Midbrain (tissue), 1 donor: Measurements from ENCODE around the gene GALNT18.

Experiments
- DNase-seq: peaks from one replicate; lab custom pipeline; 2025; lab: John Stamatoyannopoulos, UW

Gene GALNT18

GRCh38 chr11:11433960-11434359 is 187.8 kb downstream of the GALNT18 start:
- DNase-seq, result no peak

GRCh38 chr11:11432621-11433319 is 189.0 kb downstream of the GALNT18 start:
- no peak for DNase-seq

DNA sequence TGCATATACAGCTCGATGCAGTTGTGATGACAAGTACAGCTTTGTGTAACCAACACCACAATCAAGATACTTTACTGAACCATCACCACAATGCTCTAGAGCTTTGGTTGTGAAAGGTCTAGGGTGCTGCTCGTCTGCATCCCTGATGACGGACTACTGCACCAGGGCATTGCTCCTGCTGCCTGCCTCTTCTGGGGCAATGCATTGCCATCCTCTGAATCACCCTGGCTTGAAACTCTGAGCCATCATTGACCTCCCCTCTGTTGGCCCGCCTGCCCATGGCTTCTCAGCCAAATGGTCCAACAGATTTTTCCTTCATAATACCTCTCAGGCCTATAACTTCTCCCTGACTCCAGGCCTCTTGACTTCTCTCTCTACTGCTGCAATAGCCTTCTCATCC is 191.4 kb downstream of the GALNT18 start:
- no peak for DNase-seq

- DNase-seq, result no peak
Measured at GRCh38 chr11:11428714-11429113, 193.1 kb downstream of the GALNT18 start.

DNA sequence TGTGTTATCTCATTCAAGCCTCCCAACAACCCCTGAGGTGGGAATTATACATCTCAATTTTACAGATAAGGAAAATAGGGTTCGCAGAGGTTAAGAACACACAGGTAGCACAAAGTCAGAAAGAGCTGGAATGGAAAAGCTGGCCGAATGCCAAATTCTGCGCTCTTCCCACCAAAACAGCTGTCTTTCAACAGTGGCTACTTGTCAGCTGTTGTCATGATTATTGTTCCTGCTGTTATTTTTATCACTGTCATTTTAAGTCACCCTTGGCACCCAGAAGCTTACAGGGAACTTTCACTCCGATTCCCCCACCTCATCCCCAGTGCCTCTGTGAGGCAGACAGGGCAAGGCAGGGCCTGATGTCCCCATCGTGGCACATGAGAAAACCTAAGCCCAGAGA is 194.3 kb downstream of the GALNT18 start:
- no peak for DNase-seq

GRCh38 chr11:11427140-11427539 is 194.7 kb downstream of the GALNT18 start:
- no peak for DNase-seq

DNA sequence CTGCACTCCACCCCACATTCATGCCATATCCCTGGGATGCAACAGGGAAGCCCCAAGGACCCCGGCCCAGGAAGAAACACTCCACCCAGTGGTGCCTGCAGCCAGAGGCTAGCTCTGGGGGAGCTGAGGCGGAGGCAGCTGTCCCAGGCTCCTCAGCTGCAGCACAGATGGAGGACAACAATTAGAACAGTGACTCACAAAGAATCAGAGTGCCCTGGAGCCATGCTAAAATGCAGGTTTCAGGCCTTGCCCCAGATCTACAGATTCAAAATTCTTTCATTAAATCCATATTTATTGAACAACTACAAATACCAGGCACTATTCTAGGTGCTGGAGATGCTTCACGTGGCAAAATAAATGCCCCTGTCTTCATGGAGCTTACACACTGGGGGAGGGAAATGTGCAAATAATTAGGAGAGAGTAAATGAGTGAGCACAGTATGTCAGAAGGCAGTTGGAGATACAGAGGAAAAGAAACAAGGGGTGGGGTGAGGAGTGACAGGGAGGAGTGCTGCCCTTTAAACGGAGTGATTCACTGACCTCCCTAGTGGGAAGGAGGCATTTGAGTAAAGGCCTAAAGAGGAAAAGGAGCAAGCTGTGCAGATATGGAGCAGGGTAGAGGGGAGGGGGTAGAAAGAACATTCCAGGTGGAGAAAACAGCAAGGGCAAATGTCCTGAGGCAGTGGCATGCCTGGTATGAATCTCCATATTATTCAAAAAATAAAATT is 195.4 kb downstream of the GALNT18 start:
- DNase-seq, result no peak

DNA sequence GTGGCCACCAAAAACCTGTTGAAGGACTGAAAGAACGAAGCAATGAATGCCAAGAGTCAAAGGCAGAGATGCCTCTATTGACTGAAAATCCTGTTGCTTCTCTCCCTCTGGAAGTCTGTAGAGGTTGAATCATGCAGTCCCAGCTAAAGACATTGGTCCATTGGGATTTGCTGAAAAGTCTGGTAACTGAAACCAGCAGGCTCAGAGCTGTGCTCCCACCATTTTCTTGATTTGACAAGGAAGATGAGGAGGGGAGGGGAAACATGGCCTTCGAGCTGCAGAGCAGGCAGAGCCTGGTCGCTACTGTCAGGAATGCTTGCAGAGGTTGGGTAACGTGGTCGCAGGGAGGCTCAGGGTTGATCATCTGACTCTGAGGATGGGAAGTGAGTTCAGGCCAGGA is 196.0 kb downstream of the GALNT18 start:
- no peak for DNase-seq

DNA sequence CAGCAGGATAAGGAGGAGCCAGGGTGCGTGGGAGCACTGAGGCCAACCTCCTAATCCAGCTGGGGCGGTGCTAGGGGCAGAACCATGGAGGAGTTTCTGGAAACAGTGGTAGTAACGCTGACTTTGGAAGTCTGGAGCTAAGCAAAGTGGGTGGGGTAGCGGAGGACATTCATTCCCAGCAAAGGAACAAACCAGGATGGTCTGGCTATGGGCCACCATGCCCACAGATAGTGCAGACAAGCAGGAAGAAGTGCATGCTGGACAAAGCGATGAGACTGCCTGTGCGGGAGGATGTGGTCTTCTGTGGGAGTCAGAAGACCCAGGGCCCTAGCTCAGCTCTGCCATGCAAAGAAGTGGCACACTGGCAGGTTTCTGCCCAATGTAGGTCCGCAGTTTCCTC is 197.1 kb downstream of the GALNT18 start:
- no peak for DNase-seq

- DNase-seq, result no peak
Measured at GRCh38 chr11:11422411-11423128, 199.2 kb downstream of the GALNT18 start.

DNA sequence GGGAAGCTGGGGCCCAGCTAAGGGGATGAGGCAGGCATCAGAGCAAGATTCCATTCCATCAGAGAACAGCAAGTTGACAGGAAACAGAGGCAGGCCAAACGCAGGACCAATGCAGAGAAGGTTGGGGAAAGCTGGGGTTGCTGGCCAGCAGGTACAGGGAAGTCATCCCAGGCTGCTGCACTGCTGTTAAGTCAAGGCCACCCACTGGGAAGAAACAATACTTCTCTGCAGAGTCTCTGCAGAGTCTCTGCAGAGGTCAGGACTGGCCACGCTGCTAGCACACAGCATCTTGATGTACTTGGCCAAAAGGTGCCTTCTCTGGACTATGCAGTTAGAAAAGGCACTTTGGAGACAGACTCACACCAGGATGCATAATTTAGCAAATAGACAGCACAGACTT is 200.3 kb downstream of the GALNT18 start:
- no peak for DNase-seq

DNA sequence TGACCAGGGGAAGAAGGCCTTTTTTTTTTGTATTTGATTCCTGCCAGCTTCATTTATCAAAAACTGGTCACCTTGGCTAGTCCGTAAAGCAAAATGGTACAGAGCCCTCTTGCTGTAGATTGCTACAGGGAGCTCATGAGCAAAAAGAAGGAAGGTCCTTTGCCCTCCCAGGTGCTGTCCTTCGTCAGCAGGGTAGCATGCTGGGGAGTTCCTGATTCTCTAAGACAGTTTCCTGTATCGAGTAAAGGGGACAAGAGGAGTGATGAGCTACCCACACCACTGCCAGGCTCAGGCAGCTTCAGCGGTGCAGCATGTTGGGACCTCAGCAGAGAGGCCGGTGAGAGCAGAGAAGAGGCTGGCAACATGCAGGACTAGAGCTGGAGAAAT is 200.9 kb downstream of the GALNT18 start:
- DNase-seq, result no peak

- no peak for DNase-seq
Measured at GRCh38 chr11:11420191-11420898, 201.5 kb downstream of the GALNT18 start.

- DNase-seq, result no peak
Measured at GRCh38 chr11:11419747-11420146, 202.1 kb downstream of the GALNT18 start.

DNA sequence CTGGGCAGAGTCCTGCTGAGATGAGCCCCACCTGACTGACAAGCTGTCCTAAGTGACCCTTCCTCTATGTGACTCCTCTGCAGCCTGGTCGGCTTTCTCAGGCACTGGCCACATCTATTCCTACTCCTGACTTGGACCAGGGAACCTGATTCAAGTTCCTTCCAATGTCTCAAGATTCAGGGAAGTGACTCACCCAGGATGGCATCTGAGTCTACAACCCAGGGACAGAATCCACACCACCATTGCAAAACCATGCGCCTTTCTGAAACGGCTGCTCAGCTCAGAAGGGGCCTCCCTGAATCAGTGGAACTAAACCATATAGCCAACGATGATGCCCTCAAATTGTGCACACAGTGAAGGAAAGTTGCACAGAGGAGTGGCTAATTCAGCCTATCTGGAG is 204.9 kb downstream of the GALNT18 start:
- DNase-seq, result no peak

DNA sequence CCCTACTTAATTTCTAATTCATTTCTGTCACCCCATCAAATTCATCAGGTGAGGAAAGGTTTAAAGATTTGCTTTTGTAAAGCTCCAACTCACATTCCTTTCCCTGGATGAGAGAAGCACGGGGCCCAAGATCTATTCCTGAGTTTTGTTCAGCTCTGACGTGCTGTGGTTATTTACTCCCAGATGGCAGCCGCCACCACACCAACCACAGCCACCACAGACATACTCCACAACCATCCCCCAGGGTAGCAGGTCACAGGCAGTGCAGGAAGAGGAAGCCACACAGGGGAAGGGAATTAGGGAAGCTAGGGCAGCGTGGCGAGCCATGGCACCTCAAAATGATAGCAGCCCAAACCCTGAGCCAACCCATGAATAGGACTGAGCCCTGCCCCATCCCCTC is 205.3 kb downstream of the GALNT18 start:
- no peak for DNase-seq

GRCh38 chr11:11415901-11416300 is 205.9 kb downstream of the GALNT18 start:
- no peak for DNase-seq

GRCh38 chr11:11414996-11415395 is 206.8 kb downstream of the GALNT18 start:
- no peak for DNase-seq

DNA sequence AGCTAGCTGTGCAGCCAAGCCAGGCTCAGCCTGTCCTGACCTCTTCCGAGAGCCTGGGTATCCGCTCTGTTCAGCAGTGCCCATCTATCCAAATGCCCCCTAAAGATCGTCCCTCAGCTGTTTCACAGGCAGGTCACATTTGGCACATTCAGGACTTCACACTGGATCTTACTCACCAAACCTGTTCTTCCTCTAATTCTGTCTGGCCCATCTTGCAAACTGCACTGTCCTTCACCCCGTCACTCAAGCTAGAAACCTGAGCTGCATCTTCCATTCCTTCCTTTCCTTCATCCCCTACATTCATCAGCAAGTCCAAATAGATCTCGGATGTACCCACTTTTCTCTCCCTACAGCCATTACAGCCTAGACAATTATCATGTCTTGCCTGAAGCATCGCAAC is 208.0 kb downstream of the GALNT18 start:
- no peak for DNase-seq

GRCh38 chr11:11411401-11411985 is 210.3 kb downstream of the GALNT18 start:
- DNase-seq, result no peak

DNA sequence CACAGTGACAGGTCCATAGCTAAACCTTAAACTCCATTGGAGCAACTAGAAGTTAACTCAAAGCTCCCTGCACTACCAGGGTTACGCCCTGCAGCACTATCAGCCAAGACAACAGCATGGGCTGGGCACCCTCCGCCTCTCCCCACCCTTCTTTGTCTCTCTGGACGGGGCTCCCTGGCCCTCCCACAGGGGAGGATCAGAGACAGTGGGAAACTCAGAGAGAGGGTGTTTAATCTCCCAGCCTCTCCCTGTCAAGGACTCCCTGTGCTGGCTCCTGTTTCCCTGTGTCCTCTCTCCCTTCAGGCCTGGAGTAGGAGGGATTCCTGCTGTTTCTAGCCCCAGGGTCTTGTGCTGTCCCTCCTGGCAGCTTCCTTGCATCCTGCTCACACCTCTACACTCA is 211.9 kb downstream of the GALNT18 start:
- no peak for DNase-seq

DNA sequence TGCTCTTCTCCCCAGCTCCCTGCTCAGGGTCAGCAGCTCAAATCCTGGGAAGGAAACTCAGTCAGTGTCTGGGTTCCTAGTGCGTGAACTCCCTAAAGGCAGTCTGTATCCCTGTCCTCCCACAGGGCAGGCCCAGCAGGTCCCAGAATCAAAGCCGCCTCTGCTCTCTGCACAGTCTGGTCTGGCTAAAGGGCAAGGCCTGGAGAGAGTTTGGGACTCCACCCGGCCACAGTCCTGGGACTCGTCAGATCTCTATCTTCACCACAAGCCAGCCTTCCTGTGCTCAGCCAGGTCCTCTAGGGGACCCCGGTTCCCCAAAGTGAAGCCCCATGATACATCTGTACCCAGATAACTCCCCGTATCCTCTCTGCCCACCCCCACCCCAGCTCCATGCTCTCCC is 212.6 kb downstream of the GALNT18 start:
- DNase-seq, result no peak
